Activated CD8-positive, alpha-beta memory T cell treated with anti-CD3 and anti-CD28 coated beads, Interleukin-2, amount 50 U/mL, for 1 hour (primary cell): ENCODE measurements around the gene NPIPA5.
"Not testable (repeated sequence)": the region's sequence is repeated elsewhere in the genome, so short reads cannot be mapped to it uniquely, and the experiment has no call there.

Experiments
- DNase-seq: peaks from one replicate; pipeline ENCODE4 v3.0.0-alpha.2; 2020; ENCODE audit errors: extremely low read depth

NPIPA5 gene

DNA sequence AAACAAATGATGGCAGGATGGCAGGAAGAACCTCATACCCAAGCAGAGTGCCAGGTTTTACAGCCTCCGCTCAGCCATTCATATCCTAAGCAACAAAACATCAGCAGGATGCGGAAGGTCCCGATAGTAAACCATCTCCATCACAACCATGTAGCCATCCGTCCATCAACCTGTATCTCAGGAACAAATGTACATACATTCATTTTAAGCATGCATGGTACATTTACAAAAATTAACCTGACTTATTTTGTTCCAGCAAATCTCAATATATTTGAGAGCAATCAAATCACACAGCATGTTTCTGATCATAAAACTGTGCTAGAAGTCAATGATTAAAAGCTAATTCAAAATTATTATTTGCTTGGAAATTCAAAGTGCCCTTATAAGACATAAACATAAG lies at the start of gene NPIPA5:
Gene NPIPA5, minus strand, starts transcription at position 101 of the 400 bp plus-strand sequence. Its CDS starts 0 bp downstream, at position 101.
- not testable (repeated sequence) for DNase-seq

GRCh38 chr16:15427648-15428239 lies 49.6 kb upstream of the NPIPA5 start:
- DNase-seq, result peak; percentile 13

GRCh38 chr16:15426796-15427195 lies 48.7 kb upstream of the NPIPA5 start:
- no peak for DNase-seq

DNA sequence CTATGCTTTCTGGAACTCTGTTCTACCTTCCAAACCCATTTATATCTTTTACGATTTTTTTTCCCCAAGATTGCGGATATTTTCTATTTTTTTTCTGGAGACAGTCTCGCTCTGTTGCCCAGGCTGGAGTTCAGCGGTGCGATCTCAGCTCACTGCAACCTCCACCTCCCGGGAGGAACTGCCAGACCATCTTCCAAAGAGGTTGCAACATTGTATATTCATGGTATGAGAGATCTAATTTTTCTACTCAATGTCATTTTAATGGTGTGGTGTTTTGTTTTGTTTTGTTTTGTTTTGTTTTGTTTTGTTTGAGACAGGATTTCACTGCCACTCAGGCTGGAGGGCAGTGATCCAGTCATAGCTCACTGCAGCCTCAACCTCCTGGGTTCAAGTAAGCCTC lies 47.8 kb upstream of the NPIPA5 start:
- no peak for DNase-seq

GRCh38 chr16:15422222-15422621 lies 44.1 kb upstream of the NPIPA5 start:
- no peak for DNase-seq

DNA sequence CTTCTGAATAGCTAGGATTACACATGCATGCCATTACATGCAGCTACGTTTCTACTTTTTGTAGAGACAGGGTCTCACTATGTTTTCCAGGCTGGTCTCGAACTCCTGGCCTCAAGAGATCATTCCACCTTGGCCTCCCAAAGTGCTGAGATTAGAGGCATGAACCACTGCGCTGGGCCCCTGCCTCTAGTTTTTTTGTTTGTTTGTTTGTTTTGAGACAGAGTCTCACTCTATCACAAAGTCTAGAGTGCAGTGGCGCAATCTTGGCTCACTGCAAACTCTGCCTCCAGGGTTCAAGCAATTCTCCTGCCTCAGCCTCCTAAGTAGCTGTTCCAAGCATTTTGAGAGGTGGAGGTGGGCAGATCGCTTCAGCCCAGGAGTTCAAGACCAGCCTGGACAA lies 43.6 kb upstream of the NPIPA5 start:
- DNase-seq, result not testable (repeated sequence)

GRCh38 chr16:15418206-15418605 lies 40.1 kb upstream of the NPIPA5 start:
- no peak for DNase-seq

- DNase-seq, result no peak
Observed at GRCh38 chr16:15417197-15417596, 39.1 kb upstream of the NPIPA5 start.

DNA sequence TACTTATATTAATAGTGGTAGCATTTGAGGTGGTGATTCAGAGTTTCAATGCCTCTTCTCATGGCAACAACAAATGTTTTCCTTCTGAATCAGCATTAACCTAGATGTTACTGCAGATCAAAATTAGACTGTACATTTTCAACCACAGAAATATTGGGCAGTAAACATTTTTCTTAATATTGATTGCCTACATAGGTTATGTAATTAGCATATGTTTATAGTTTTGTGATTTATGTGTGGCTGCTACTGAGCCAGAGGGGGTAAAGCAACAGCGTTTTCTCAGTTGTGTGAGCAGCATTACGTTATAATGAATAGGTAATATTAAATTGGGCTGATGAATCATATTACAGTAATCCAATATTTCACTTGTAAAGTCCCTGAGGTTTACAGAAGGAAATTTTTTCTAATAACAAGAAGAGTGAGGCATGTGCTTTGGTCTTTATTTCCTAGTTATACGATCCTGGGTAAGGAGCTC lies 37.5 kb upstream of the NPIPA5 start:
- no peak for DNase-seq

DNA sequence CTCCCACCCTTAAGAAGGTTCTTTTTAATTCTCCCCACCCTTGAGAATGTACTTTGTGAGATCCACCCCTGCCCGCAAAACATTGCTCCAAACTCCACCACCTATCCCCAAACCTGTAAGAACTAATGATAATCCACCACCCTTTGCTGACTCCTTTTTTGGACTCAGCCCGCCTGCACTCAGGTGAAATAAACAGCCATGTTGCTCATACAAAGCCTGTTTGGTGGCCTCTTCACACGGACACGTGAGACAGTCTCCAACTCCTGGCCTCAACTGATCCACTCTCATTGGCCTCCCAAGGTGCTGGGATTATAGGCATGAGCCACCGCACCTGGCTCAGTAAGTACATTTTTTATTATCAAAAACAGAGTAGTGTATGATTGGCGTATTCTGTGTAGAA lies 31.4 kb upstream of the NPIPA5 start:
- DNase-seq, result not testable (repeated sequence)

DNA sequence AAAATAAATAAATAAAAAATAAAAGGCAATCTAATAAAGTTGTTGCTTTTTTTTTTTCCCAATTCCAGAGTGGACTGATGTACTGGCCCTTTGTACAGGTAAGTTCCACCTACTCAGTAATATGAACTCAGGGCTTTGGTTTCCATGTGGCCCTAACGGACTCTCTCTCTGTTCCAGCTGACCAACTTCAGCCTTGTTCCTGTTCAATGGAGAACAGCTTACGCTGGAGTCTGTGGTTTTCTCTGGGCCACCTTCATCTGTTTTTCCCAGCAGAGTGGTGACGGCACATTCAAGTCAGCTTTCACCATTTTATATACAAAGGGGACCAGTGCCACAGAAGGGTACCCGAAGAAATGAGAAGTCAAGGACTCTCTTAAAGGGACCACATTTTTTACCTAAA lies 29.7 kb upstream of the NPIPA5 start:
- DNase-seq, result not testable (repeated sequence)

DNA sequence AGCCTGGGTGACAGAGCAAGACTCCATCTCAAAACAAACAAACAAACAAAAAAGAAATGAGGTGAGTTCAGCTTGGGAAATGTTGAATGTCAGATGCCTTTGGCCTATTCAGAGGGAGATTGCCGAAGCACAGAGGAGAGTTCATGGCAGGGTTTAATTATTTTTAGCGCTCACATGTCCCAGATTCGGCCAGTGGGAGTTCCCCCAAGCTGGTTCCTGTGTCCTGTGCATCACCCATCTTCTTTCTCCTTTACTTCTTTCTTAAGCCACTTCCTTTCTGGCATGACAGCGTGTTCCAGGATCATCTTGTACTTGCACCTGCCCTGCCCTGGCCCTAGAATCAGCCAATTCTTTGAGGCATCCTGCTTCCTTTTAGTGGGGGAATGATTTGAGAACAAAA lies 26.7 kb upstream of the NPIPA5 start:
- DNase-seq, result no peak

DNA sequence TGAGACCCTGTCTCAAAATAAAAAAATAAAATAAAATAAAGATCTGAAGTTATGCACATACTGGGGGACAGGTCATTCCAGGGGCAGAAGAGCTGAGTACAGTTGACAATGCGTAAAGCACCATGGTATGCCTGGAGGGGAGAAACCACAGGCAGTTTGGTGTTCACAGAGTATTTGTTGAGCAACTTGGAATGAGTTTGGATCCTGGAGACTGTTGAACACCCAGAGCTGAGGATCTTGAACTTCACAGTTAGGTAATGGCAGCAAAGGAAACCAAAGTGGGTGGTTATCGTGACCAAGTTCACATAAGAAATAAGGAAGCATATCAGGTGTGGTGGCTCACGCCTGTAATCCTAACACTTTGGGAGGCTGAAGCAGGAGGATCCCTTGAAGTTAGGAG lies 26.0 kb upstream of the NPIPA5 start:
- not testable (repeated sequence) for DNase-seq

DNA sequence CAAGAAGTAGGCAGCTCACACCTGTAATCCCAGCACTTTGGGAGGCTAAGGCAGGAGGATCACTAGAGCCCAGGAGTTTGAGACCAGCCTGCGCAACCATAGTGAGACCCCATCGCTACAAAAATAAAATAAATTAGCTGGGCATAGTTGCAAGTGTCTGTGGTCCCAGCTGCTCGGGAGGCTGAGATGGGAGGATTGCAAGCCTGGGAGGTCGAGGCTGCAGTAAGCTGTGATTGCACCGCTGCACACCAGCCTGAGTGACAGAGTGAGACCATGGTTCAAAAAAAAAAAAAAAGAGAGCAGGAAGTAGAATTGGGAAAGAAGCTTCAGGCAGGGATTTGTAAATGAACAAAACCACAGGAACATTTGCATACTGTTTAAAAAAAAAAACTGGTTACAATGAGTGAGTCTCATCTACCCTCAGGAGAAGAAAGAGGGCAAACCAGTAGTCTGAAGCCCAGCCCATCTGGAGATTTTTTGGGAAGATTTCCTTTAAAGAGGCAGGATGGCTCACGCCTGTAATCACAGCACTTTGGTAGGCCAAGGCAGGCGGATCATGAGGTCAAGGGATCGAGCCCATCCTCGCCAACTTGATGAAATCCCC lies 25.4 kb upstream of the NPIPA5 start:
- no peak for DNase-seq

DNA sequence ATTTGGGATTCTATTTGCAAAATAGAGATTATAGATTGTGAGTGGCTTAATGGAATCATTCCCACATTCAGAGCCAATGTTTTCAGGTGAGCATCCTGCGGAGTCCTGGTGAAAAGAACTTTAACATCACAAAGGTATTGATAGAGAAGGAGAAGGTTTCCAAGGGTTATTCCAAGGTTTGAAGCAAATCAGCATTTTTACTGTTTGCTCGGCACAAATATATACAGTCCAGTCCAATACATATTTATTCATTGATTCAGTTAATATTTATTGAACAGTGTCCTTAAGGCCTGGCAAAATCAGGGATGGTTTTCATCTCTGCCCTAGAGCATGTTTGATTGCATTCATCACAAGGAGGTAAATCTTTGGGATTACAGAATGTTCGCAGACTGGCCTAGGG lies 23.9 kb upstream of the NPIPA5 start:
- DNase-seq, result no peak

DNA sequence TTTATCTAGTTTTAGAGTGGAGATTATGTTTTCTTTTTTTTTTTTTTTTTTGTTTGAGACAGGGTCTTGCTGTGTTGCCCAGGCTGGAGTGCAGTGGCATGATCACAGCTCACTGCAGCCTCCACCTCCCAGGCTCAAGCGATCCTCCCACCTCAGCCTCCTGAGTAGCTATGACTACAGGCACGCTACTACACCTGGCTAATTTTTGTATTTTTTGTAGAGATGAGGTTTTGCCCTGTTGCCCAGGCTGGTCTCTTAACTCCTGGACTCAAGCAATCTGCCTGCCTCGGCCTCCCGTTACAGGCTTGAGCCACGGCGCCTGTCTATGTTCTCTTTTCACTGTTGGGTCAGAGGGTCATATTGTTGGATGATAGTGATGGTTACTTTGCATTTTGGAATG lies 22.2 kb upstream of the NPIPA5 start:
- DNase-seq, result not testable (repeated sequence)

- no peak for DNase-seq
Observed at GRCh38 chr16:15399317-15399716, 21.2 kb upstream of the NPIPA5 start.

DNA sequence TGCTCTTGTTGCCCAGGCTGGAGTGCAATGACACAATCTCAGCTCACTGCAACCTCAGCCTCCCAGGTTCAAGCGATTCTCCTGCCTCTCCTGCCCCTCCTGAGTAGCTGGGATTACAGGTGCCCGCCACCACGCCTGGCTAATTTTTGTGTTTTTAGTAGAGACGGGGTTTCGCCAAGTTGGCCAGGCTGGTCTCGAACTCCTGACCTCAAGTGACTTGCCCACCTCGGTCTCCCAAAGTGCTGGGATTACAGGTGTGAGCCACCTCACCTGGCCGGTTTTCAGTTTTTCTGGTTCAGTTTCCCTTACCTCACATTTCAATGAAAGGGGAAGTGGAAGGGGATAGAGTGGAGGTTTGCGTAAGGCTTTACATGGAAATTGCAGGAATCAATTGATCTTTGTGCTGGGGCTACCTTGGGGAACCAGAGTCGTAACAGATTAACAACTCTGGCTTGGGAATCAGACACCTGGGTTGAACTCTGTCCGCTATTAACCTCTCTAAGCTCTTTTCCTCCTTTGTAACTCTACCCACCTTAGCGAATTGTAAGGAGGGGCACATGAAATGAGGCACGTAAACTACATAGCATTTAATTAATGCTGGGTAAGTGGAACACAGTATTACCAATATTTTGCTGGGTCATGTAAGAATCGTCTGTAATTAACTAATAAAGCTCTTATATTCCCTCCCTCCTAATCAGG lies 20.7 kb upstream of the NPIPA5 start:
- no peak for DNase-seq

GRCh38 chr16:15396948-15397594 lies 19.0 kb upstream of the NPIPA5 start:
- no peak for DNase-seq

DNA sequence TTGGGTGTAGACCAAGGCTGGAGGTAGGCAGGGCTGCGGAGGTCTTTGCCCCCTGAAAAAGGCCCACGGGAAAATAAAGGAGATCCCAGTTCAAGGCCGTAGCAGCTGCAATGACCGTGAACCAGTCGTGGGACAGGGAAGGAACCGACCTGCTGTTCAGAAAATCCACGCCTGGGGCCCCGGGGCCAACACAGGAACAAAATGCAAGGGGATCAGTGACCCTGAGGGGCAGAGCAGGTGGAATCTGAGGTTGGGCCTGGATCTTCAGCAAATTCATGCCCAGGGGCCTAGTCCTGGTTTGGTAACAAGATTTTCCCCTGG lies 18.4 kb upstream of the NPIPA5 start:
- not testable (repeated sequence) for DNase-seq

DNA sequence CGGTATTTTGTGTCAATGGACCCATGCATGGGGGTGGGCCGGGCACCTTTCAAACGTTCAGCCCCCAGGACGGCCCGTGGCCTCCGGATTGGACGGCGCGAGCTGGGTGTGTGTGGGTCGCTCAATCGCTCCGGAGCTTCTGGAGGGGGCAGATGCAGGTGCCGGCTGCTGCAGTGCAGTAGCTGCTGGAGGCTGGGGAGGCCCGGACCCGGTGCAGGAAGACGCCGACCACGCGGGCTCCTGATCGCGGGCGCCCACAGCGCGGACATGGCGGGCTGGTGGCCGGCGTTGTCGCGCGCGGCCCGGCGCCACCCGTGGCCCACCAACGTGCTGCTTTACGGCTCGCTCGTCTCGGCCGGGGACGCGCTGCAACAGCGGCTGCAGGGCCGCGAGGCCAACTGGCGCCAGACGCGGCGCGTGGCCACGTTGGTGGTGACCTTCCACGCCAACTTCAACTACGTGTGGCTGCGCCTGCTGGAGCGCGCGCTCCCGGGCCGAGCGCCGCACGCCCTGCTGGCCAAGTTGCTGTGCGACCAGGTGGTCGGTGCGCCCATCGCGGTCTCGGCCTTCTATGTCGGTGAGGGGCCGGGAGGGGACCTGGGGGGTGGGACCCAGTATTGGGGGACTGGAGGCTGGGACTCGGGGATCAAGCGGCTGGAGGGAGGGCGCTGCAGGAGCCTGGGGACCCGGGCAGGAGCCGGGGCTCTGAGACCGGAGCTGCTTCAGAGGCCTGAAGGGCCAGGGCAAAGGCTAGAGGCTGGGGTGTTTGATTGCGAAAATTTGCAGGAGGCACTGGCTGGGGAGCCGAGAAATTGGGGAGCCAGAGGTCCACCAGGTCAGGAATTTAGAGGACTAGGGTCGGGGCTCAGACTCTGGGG lies 17.8 kb upstream of the NPIPA5 start, which contains the start of gene MPV17L:
Gene MPV17L, plus strand, starts transcription at position 124 of the 878 bp plus-strand sequence. Its CDS starts 144 bp downstream, at position 268.
- not testable (repeated sequence) for DNase-seq

GRCh38 chr16:15393025-15393424 lies 14.9 kb upstream of the NPIPA5 start:
- DNase-seq, result not testable (repeated sequence)
